MCF 10A (cell line): ENCODE results near the gene HLA-DMA. TPM values are rescaled to one million over a fixed set of nuclear protein-coding genes. Genes with fewer than 3 reads are reported as not detected.
A peak's percentile ranks its signal among the peaks of the same experiment; 100 is the strongest.

Experiments
- BruUV-seq: library from RNA; stranded (reverse); fragments of 400-500 nt; replicated peaks from 2 replicates; lab custom pipeline; 2021; lab: Mats Ljungman, UMichigan
- CTCF ChIA-PET: fragments of 300-600 bp; sonication (Branson Sonifier 250); formaldehyde crosslinking; extraction: SDS; loops from one replicate; lab custom pipeline; 2021; ENCODE audit warnings: antibody characterized with exemption, inconsistent platforms; lab: Yijun Ruan, JAX
- POLR2A ChIA-PET: fragments of 300-600, 350-650 bp; sonication (Branson Sonifier 250); formaldehyde crosslinking; extraction: SDS; loops from one replicate; lab custom pipeline; 2020; ENCODE audit warnings: antibody characterized with exemption, inconsistent platforms; lab: Yijun Ruan, JAX
- DNase-seq: peaks from one replicate; pipeline ENCODE4 v3.0.0-alpha.2; 2018; ENCODE audit not compliant: unreplicated experiment
- H3K27ac Mint-ChIP-seq: one replicate; pipeline ENCODE4 v1.8.0; 2022; ENCODE audit warnings: mild to moderate bottlenecking, low read depth, mixed read lengths; ENCODE audit not compliant: unreplicated experiment
- H3K27me3 Mint-ChIP-seq: one replicate; pipeline ENCODE4 v1.8.0; 2022; ENCODE audit warnings: mixed read lengths; ENCODE audit not compliant: insufficient read depth, unreplicated experiment
- H3K36me3 Mint-ChIP-seq: one replicate; pipeline ENCODE4 v1.8.0; 2022; ENCODE audit warnings: mild to moderate bottlenecking, moderate library complexity, mixed read lengths; ENCODE audit not compliant: insufficient read depth, unreplicated experiment
- H3K4me1 Mint-ChIP-seq: one replicate; pipeline ENCODE4 v1.8.0; 2022; ENCODE audit warnings: mixed read lengths; ENCODE audit not compliant: insufficient read depth, unreplicated experiment
- H3K4me3 Mint-ChIP-seq: one replicate; pipeline ENCODE4 v1.8.0; 2022; ENCODE audit warnings: mild to moderate bottlenecking, moderate library complexity, mixed read lengths; ENCODE audit not compliant: unreplicated experiment
- H3K9me3 Mint-ChIP-seq: one replicate; pipeline ENCODE4 v1.8.0; 2022; ENCODE audit warnings: mixed read lengths; ENCODE audit not compliant: unreplicated experiment
- CTCF ChIP-seq: fragments of 200-600 bp; IDR thresholded peaks from one replicate; pipeline ENCODE4 v1.8.0; 2022; ENCODE audit warnings: antibody characterized with exemption, mild to moderate bottlenecking; ENCODE audit not compliant: unreplicated experiment
- intact Hi-C: fragments of 100-400 bp; cut with micrococcal nuclease; formaldehyde crosslinking; loops from 2 replicates; pipeline ENCODE4 v1.14.1; 2022
- total RNA-seq: library from RNA; stranded (reverse); gene quantifications from 2 replicates; pipeline ENCODE4 v1.2.3, GENCODE V29; 2022

HLA-DMA gene
- total RNA-seq, 1 experiment from 2014 or later, result 2.4 TPM

GRCh38 chr6:32971581-32972352, 18.9 kb upstream of the HLA-DMA start:
- peak; percentile 100 for DNase-seq
- Mint-ChIP-seq H3K27me3 (no peaks in the 10 kb centered on the region), H3K4me1 (peaks cover 38% of the 10 kb centered on the region), H3K4me3 (peak overlapping the region; percentile 90), H3K9me3 (no peaks in the 10 kb centered on the region), H3K36me3 (peaks cover 69% of the 10 kb centered on the region), H3K27ac (peak overlapping the region; percentile 99)
- ChIA-PET POLR2A (interaction anchor here (0.6 to 10.4 kb wide), 62 partner anchors 8 to 1571 kb away, joined by 3 to 245 read pairs (median 5); partner anchors contain the start of genes AGPAT1, ATF6B, B3GALT4 and C6orf47), CTCF (interaction anchor here (0.6 to 6.2 kb wide), 10 partner anchors 9 to 133 kb away, joined by 3 to 59 read pairs (median 4); partner anchors contain the start of genes PSMB9, TAP1 and TAP2)
- BruUV-seq, result no TSS peak
- no peak for TF ChIP-seq CTCF
- intact Hi-C loops, result no loop called here

GRCh38 chr6:32971242-32971580, 18.3 kb upstream of the HLA-DMA start:
- peak overlapping the region; percentile 99 for H3K27ac Mint-ChIP-seq
- TF ChIP-seq CTCF, result no peak
- intact Hi-C loops, result no loop called here
- POLR2A ChIA-PET, result interaction anchor here (0.6 to 10.4 kb wide), 52 partner anchors 8 to 1570 kb away, joined by 3 to 245 read pairs (median 6); partner anchors contain the start of genes AGPAT1, ATF6B, B3GALT4 and C6orf47
- peak overlapping the region; percentile 90 for H3K4me3 Mint-ChIP-seq
- no peaks in the 10 kb centered on the region for H3K9me3 Mint-ChIP-seq
- CTCF ChIA-PET, result interaction anchor here (0.6 to 6.2 kb wide), 8 partner anchors 12 to 132 kb away, joined by 3 to 59 read pairs (median 5); partner anchors contain the start of genes PSMB9, TAP1 and TAP2
- H3K27me3 Mint-ChIP-seq, result no peaks in the 10 kb centered on the region
- peaks cover 63% of the 10 kb centered on the region for H3K36me3 Mint-ChIP-seq
- peaks cover 37% of the 10 kb centered on the region for H3K4me1 Mint-ChIP-seq
- BruUV-seq, result TSS peak; percentile 75
- no peak for DNase-seq

GRCh38 chr6:32970413-32971241, 17.7 kb upstream of the HLA-DMA start:
- no peak for TF ChIP-seq CTCF
- peak; percentile 93 for DNase-seq
- ChIA-PET POLR2A (interaction anchor here (0.6 to 10.4 kb wide), 38 partner anchors 9 to 1815 kb away, joined by 3 to 245 read pairs (median 6); partner anchors contain the start of genes AGPAT1, B3GALT4, HLA-DMA and HLA-DMB), CTCF (interaction anchor here (0.6 to 6.2 kb wide), 7 partner anchors 15 to 132 kb away, joined by 3 to 59 read pairs (median 5); partner anchors contain the start of genes HLA-DMA, PSMB9, TAP1 and TAP2)
- Mint-ChIP-seq H3K36me3 (peaks cover 57% of the 10 kb centered on the region), H3K27me3 (no peaks in the 10 kb centered on the region), H3K4me1 (peaks cover 35% of the 10 kb centered on the region), H3K4me3 (peak overlapping the region; percentile 90), H3K9me3 (no peaks in the 10 kb centered on the region), H3K27ac (peak overlapping the region; percentile 99)
- intact Hi-C loops, result no loop called here
- no TSS peak for BruUV-seq
